CD4-positive, alpha-beta T cell treated with Interleukin-6 at 100 ng/mL for 8 hours (primary cell): Measurements from ENCODE around the gene TMEM14A.
"Not testable (repeated sequence)": the region's sequence is repeated elsewhere in the genome, so short reads cannot be mapped to it uniquely, and the experiment has no call there.

ENCODE experiments used
- DNase-seq: peaks from one replicate; pipeline ENCODE4 v3.0.0-alpha.2; 2020; ENCODE audit warnings: mixed read lengths, low spot score

The TMEM14A gene

DNA sequence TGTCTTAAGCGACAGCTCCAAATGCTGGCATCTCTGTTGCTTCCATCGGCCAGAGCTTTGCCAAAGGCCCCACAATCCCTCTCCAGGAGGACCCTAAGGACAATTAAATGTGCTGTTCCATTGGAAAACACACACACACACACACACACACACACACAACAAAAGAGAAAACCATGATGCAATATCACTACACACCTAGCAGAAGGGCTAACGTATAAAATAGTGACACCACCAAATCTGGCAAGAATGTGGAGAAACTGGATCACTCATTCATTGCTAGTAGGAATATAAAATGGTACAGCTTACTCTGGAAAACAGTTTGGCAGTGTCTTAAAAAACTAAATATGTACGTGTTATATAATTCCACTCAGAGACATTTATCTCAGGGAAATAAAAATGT is 13.0 kb upstream of the TMEM14A start:
- DNase-seq: no peak

- DNase-seq: no peak
Observed at GRCh38 chr6:52661551-52661950, 9.4 kb upstream of the TMEM14A start.

GRCh38 chr6:52662031-52662430 is 8.9 kb upstream of the TMEM14A start:
- no peak for DNase-seq

DNA sequence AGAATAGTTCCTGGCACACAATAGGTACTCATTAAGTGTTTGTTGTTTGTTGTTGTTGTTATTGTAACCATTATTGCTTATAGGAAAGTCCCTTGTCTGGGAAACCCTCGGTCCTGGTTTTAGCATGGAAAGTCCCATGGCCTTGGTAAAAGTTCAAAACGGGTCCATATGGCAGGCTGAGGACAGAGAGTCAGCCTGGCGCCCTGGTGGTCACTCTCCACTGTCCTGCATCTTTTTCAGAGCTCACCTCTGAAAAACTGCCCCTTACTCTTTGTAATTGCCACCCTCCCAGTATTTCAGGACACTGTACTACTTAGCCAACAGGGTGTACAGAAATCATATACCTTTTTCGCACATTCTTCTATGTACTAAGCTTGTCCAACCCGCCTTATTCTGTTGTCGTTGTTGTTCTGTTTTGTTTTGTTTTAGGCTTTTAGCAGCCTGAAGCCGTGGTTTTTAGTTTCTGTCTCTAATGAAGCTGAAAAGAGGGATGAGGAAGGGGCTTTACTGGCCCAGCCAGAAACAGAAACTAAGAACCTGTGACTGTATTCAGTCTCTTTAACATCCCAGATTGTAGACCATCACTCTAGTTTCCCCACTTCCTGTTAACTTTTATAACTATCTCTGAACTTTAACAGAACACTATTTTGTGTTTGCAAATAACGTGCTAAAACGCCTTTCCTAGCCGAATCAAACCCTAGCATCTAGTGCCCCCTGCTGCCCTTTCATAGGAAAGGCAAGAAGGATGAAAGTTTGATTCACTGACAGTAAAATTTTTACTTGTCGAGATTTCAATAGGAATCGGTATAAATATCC is 7.6 kb upstream of the TMEM14A start:
- peak; percentile 70 for DNase-seq

DNA sequence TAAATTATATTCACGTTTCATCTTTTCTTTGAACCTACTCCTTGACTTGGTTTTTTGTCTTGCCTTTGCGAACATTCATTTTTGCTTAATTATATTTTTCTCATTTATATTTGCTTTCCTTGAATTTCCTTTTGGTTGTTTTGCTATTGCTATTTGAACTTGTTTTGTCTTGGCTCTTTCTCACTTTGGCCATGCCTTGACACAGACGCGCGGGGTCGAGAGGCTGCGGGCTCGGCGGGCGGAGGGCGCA is 7.1 kb upstream of the TMEM14A start:
- no peak for DNase-seq

DNA sequence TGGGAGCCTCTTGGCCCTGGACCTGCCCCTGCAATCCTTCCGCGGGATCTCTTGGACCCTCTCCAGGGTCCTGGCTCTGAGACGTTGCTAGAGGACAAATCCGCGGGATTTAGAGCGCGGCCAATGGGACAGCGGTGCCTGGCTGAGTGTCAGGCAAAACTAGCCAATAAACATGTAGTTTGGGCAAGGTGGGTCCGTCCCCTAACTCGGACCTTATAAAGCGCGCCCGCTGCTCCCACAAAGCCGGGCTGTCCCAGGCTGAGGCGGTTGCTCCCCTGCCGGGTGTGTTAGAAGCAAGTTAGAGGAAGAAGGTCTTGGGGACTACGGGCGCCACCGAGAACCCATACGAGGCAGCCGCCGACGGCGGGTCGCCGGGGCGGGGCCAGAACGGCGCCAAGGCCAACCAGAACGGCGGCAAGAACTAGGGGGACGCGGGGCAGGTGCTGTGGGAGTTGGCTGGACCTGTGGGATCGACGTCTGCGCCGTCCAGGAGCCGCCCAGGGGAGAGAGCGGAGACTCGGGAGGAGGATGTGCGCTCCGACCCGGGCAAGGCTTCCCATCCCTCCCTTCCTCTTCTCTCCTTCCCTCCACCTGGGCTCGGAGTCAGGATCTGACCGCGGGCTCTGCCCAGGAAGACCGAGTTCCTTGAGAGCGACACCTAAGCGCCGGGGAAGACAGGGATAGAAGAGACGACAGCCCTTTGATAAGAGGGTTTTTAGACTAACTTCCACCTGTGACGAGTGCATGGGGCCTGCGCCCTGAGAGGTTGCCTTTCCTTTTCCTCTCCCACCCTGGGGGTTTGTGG is 6.5 kb upstream of the TMEM14A start:
- peak; percentile 43 for DNase-seq

GRCh38 chr6:52664991-52665686 is 5.8 kb upstream of the TMEM14A start:
- DNase-seq: no peak

- no peak for DNase-seq
Observed at GRCh38 chr6:52666071-52666470, 4.8 kb upstream of the TMEM14A start.

DNA sequence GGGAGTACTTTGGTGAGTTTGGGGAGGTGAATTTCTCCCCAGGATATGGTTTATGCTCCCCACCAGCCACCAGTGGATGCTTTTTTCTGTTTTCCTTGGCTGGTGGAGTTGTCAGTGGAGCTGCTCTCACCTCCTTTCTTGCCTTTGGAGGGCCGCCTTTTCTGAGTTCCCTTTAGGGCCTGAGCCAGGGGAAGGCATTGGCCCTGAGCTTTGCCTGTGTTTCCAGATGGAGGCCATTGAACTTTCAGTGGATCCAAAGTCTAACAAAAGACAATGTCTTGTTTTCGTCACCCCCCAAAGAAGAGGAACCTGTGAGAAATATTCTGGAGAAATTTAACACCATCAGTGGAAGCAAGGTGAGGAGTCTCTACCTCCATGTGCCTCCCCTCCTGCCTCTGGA is 4.4 kb upstream of the TMEM14A start:
- DNase-seq: no peak

- no peak for DNase-seq
Observed at GRCh38 chr6:52667572-52667971, 3.3 kb upstream of the TMEM14A start.

DNA sequence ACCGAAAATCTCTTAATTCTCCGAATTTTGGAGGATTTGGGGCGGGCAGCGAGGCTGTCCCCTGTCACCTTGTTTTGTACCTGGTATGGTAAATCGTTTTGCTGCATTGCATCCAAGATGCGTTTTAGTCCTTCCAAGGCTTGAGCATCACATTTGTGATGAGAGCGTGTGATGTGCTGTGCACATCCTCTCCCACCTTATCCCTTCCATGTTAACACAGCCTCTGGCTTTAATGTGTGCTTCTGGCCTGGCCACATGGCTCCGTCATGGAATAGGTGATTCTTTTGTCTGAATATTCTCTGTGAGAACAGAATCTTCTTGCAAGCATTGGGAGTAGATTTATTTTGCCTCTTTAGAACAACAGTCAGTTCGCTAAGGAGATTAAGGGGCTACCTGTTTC is 763 bp downstream of the TMEM14A start:
- DNase-seq: no peak

- no peak for DNase-seq
Observed at GRCh38 chr6:52672412-52673025, 1.6 kb downstream of the TMEM14A start.

GRCh38 chr6:52674666-52675065 is 3.8 kb downstream of the TMEM14A start:
- no peak for DNase-seq

DNA sequence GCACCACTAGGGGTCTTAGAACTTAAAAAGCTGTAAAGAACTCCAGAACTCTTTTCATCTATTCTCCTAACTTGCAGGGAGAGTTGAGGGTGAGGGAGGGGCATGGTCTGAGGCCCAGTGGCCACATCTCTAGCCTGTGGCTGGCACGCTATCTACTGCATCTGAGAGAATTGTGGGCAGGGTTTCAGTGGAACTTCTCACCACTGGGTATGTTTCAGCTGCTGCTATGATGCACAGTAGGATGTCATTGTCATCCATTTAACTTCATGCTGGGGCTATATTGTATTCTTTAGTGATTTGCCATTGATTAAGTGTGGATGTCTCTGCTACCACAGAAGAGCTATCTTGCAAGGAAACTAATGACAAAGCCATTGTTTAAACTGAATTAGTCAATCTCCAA is 4.5 kb downstream of the TMEM14A start:
- no peak for DNase-seq

DNA sequence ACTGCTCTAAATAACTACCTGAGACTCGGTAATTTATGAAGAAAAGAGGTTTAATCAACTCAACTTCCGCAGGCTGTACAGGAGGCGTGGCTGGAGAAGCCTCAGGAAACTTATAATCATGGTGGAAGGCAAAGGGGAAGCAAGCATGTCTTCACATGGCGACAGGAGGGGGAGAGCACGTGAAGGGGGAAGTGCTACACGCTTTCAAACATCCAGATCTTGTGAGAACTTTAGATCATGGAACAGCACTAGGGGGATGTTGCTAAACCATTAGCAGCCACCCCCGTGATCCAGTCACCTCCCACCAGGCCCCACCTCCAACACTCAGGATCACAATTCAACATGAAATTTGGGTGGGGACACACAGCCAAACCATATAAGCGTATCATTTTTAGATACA is 5.7 kb downstream of the TMEM14A start:
- DNase-seq: not testable (repeated sequence)

- no peak for DNase-seq
Observed at GRCh38 chr6:52681416-52681815, 10.5 kb downstream of the TMEM14A start.

DNA sequence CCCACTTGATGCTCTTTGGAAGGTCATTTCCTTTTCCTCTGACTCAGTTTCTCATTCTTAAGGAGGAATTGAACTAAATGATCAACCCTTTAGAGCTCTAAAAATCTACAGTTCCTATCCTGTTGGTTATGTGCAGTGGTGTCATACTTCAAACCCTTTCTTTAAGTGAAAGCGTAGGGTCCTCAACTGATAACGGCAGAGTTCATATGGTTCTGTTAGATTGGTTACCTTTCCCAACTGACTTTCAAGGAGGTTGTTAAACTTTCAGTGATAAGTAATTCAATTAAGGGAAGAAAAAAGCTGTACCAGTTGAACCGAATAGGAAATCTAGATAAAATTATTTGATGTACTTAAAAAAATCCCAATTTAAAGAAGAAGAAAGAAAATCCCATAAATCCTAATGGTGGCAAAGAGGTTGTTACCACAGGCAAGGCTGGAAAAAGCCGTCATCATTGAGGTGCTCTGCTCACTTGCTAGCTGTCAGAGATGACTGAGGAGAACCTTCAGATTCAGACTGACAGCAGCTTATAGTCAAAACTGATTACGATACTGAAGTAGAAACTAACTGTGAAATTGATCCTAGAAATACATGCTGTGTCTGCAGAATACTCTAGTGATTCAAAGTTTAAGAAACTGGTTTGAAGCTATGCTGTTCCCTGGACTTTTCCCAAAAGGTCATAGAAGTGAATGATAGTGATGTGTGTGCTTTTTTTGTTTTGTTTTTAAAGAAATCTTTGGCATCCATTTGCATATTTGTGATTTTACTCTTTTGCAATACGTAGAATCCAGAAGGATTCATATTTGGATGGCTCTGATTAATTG is 16.2 kb downstream of the TMEM14A start:
- DNase-seq: no peak

- no peak for DNase-seq
Observed at GRCh38 chr6:52689857-52690256, 18.9 kb downstream of the TMEM14A start.

GRCh38 chr6:52691718-52692117 is 20.8 kb downstream of the TMEM14A start:
- no peak for DNase-seq

- no peak for DNase-seq
Observed at GRCh38 chr6:52693773-52694172, 22.9 kb downstream of the TMEM14A start.

GRCh38 chr6:52694404-52694803 is 23.5 kb downstream of the TMEM14A start:
- DNase-seq: no peak

DNA sequence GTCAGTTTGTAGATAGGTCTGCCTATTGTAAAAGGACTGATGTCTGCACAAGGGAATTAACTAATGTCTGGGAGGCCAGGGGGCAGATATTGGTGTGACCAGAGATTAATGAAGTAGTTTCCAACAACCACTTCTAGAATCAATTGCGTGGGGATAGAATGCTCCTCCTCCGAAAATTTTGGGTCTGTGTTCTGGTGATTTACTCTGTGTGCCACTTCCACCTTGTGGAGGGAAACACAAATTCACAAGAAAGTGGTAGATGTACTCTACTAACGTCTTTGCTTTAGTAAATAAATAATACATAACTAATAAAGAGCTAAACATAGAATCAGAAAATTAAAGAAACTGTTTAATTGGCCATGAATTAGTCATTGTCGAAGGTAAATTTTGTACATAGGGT is 25.5 kb downstream of the TMEM14A start:
- no peak for DNase-seq
